NCI-H82 treated with DMSO at 0.1 percent for 48 hours (cell line): ENCODE results near the gene BHLHE23.

Experiments
- DNase-seq: peaks from one replicate; lab custom pipeline; 2025; ENCODE audit not compliant: unreplicated experiment; lab: John Stamatoyannopoulos, UW

Gene BHLHE23

GRCh38 chr20:62975812-62976508, 30.8 kb downstream of the BHLHE23 start:
- DNase-seq = no peak

DNA sequence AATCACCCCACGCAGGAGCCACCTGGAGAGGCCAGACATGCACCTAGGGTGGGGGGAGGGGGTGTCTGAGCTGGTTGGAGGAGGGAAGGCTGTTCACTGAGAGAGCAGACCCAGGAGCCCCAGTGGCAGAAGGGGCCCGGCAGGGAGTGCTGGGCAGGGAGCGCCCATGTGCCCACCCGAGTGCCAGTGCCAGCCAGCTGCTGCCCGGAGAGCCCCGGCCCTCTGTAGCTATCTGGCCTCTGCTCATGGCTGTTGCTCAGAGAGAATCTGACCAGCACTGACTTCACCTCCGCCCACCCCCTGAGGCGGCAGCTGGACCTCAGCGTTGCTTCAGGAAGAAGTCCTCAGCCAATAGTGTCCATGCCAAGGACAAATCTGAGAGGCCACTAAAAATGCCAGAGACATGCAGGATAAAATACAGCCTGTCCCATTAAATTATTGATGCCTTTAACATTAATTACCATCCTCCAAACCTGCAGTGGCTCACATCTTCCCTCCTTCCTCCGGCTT, 31.5 kb downstream of the BHLHE23 start:
- no peak for DNase-seq

GRCh38 chr20:62972845-62973745, 33.7 kb downstream of the BHLHE23 start:
- no peak for DNase-seq

DNA sequence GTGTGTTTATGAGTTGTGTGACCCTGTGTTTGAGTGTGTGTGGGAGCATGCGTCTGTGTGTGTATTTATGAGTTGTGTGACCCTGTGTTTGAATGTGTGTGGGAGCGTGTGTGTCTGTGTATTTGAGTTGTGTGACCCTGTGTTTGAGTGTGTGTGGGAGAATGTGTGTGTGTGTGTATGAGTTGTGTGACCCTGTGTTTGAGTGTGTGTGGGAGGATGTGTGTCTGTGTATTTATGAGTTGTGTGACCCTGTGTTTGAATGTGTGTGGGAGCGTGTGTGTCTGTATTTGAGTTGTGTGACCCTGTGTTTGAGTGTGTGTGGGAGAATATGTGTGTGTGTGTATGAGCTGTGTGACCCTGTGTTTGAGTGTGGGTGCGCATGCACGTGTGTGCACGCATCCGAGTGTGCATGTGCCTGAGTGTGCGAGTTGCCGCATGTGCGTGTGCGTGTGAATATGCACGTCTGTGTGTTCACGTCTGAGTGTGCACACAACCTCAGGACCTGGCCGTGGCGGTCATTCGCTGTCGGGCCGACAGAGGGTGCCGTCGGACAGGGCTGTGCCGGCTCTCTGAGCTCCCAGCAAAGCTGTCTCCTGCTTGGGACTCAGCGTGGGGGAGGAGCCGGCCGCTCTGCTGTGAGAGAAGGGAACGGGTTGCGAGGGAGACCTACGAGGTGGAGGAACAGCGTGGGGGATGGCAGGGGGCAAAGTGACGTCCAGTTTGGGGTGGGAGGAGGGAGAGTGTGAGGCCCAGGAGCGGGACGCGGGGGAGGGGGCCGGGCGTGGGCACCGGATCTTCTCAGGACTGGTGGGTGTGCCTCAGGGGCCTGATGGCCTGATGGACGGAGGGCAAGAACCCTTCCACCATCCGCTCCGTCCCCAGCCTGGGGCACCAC, 34.6 kb downstream of the BHLHE23 start:
- DNase-seq = peak; percentile 6

- DNase-seq = no peak
These were observed 35.4 kb downstream of the BHLHE23 start for GRCh38 chr20:62971211-62971949.

- no peak for DNase-seq
These were observed 36.2 kb downstream of the BHLHE23 start for GRCh38 chr20:62970307-62971210.

GRCh38 chr20:62969939-62970306, 36.8 kb downstream of the BHLHE23 start:
- DNase-seq = no peak

GRCh38 chr20:62969179-62969760, 37.5 kb downstream of the BHLHE23 start:
- DNase-seq = no peak

DNA sequence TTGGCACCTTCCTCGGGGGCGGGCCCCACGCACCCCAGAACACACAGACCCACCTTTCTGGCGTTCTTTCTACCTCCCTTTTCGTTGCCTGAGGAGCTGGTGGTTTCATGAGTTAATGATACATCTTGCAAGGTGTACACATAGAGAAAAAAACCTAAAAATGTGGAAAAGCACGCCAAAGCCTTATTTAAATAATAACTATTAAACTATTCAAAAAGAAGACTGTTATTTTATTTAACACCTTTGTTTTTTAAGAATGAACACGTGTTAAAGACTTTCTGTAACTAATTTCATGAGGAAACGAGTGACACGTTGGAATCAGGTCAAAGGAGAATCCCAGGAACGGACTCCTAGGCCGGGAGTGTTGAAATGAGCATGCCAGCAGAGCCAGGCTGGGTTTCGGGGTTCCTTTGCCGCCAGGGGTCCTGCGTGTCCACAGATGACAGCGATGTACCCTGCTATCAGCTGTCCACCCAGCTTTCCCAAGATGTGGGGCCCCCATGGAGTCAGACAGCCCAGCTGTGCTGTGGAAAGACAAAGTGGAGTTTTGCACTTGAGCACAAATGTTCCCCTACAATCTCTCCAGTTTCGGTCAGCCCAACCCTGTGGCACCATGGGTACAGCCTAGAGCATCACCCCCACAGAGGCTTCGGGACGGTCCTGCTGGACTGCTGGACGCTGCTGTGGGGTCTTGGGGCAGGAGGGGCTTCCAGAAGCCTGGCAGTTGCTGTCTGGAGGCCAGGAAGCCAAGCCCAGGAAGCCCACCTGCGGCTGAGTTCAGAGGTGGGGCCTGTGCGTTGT, 38.2 kb downstream of the BHLHE23 start:
- no peak for DNase-seq

DNA sequence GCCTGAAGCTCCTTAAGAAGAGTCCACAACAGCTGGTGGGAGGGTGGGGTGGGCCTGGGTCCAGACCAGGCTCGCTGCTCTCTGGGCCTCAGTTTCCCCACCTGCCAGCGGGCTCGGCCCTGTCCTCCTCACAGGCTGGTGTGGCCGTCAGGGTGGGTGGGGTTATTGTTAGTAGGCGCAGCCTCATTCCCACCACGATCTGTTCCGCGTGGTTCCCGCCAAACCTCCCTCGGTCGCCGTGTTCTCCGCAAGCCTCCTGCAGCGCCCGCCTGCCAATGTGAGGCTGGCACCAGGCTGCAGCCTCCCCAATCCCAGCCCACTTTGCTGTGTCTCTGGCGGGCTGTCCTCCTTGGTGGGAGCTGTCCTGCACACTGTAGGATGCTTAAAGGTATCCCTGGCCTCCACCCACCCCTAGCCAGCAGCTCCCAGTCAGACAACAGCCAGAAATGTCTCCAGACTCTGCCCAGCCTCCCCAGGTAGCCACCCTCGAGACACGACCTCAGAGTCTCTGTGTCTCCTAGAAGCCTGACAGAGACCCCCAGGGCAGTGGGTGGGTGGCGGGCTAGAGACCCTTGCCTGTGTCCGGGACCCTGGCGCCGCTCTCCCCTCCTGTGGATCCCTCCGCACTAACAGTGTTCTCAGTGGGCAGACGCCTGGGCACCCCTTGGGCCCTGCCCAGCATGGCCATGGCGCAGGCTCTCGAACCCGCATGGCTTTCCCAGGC, 39.0 kb downstream of the BHLHE23 start:
- no peak for DNase-seq

DNA sequence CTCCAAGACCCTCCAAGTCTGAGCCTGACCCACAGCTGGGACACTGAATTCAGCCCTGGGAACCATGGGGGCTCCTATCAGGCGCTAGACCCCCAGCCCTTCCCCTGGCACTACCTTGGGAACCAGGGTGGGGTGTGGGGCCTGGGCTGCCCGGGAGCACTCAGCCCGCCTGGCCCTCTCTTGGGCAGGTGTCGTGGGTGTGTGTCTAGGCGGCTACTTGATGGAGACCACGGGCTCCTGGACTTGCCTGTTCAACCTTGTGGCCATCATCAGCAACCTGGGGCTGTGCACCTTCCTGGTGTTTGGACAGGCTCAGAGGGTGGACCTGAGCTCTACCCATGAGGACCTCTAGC, 39.6 kb downstream of the BHLHE23 start:
- no peak for DNase-seq

DNA sequence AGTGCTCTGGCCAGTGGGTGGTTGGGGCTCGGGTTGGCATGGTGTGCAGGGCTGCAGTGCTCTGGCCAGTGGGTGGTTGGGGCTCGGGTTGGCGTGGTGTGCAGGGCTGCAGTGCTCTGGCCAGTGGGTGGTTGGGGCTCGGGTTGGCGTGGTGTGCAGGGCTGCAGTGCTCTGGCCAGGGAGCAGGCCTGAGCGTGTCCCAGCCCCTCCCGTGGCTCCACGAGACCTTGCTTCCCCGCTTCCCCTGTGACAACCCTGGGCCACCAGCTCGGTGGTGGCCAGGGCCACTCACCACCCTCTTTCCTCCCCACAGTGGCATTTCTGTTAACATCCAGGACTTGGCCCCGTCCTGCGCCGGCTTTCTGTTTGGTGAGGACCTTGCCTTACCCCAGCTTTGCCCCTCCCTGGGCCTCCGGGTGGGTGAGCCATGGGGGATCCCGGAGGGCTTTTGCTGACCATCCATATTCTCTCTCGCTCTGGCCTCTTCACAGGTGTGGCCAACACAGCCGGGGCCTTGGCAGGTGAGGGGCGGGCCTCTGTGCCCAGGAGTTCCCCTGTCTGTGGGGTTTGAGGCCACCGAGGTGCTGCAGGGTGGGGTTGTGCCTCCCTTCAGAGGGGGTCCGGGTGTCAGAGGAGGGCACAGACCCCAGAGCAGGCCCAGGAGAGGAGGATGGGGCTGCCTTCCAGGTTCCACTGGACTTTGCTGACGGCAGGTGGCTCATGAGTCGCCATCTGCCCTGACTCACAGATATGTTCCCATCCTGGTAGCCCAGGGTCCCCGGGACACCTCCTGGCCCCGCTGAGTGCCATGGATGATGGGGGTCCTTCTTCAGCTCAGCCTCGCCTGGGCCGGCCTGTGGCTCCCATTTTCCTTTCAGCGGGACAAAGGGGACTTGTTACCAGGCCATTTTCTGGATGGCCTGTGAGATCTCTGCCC, 40.3 kb downstream of the BHLHE23 start:
- DNase-seq = no peak

GRCh38 chr20:62965363-62965771, 41.4 kb downstream of the BHLHE23 start:
- DNase-seq = no peak

GRCh38 chr20:62964700-62965099, 42.1 kb downstream of the BHLHE23 start:
- DNase-seq = no peak

GRCh38 chr20:62963614-62964397, 43.0 kb downstream of the BHLHE23 start:
- no peak for DNase-seq
